Right ventricle myocardium superior (tissue), 1 donor: Measurements from ENCODE around the gene POMGNT2. TPM values are rescaled to one million over a fixed set of nuclear protein-coding genes. Genes with fewer than 3 reads are reported as not detected.

Experiments
- ATAC-seq: fragments of 200-7000 bp; cut with Tn5 transposase; one replicate; pipeline ENCODE4 v1.9.1; 2020; ENCODE audit warnings: mild to moderate bottlenecking; ENCODE audit not compliant: poor library complexity
- DNase-seq: peaks from one replicate; pipeline ENCODE4 v3.0.0-alpha.2; 2020
- intact Hi-C: fragments of 100-400 bp; cut with DNase I; formaldehyde crosslinking; loops from one replicate; pipeline ENCODE4 v1.11.2; 2022
- total RNA-seq: library from RNA; stranded (reverse); fragmentation: NEBNext Ultra II Directional; extraction: Animal tissue kit (Norgen Biotek cat#: 25700); gene quantifications from one replicate; pipeline ENCODE4 v1.2.1, GENCODE V29; 2021
- donor health status: DM: no; HTN: yes; CAD: no; lungs with severe emphysema.

Gene POMGNT2
- total RNA-seq, 1 donor from 2014 or later, result 20.2 TPM

DNA sequence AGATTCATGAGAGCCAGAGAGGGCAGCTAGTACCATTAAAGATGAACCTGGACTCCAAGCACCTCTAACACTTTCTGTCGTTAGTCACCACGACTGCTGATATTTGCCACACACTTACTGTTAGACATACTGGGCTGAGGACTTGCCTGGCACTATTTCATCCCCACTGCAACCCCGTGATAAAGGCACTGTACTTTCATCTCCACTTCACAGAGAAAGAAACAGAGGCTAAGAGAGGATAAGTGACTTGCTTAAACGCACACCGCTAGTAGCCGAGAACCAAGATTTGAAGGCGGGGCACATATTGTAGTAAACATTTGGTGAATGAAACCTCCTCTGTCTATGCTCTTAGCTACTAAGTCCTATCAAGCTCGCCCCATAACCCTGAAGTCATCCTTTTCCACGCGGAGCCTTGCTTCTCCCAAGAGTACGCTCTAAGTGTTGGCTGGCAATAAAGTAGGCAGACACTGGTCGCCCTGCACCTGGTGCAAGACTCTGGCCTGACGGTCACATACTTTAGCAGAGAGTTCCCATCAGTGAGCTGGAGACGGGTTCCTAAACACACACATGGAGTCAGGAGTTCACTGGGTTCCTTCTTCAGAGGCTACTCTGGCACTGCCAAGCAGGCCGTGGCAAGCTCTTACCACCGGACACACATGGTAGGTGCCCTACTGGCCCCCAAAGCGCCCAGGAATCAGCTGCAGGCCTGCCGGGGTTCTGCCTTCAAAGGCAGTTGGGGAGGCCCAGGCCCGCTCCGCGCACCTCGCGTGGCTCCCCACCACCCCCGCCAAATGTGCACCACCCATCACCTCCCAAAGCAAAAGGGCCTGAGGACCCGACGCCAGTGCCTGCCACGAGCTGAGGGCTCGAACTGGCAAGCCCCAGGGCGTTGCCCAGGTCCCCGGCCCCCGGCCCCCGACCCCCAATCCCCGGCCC is 951 bp downstream of the POMGNT2 start:
- DNase-seq, result peak; percentile 46
- peak; percentile 31 for ATAC-seq
- intact Hi-C loops, result no loop called here

DNA sequence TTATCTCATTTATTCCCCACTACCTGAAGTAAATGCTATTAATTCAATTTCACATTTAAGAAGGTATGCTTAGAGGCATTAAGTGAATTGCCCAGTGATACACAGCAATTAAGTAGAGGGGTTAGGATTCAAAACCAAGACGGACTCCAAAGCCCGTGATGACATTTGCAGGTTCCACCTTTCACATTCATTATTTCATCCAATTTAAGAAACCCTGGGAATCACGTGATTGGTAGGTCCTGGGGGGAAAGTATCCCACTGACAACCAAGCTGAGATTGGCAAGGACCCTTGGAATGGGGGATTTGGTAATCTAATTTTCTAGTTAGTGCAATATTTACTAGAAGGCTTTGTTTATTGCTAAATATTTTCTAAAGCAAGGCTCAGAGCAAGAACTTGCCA is 1.8 kb downstream of the POMGNT2 start:
- ATAC-seq (no peak), DNase-seq (no peak)
- intact Hi-C loops, result no loop called here

DNA sequence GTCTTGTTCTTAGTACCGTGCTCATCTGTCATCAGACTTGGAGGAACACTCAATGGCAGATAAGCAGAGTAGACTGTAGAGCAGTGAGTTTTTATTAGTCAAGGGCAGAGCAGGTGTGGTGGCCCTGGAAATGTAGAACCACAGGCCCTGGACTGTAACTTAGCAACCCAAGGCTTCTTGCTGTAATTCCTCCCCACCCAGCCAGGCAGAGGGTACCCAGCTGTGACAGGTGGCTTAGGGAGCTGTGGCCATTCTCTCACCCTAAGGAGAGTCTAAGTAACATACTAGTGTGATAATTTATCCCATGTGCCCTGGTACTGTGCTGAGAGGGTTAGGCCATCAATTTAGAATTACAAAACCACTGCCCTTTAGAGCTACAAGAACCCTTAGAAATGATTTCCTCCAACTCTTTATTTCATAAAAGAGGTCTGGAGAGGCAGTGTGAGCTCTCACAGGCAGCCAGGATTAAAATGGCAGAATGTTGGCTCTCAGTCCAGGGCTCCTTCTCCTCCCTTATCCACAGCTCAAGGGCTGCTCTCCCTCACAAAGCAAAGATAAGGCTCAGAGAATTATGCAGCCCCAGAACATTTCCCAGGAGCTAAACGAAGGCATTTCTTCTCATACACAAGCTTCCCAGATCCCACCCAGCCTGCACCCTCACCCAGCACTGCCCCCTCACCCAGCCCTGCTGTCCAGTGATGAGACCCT is 3.0 kb downstream of the POMGNT2 start:
- intact Hi-C loops, result no loop called here
- ATAC-seq (peak; percentile 47), DNase-seq (no peak)

DNA sequence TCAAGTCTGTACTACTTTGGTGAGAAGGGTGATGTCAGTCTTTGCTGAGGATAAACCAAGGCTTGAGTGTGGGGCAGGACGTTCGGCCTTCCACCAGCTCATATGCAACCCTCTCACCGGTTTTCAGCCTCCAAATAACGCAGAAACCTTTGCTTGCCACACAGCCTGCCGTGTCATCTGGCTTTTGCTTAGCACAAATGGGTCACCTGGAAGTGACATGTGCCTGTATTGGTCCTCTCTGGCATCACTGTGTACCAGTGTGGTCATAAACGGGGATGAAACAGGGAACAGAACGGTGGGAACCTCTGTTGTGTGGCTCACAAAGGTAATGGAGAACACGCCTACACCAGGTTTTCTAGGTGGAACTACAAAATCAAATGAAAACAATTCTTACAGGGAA is 7.1 kb downstream of the POMGNT2 start:
- intact Hi-C loops, result no loop called here
- DNase-seq (no peak), ATAC-seq (no peak)

DNA sequence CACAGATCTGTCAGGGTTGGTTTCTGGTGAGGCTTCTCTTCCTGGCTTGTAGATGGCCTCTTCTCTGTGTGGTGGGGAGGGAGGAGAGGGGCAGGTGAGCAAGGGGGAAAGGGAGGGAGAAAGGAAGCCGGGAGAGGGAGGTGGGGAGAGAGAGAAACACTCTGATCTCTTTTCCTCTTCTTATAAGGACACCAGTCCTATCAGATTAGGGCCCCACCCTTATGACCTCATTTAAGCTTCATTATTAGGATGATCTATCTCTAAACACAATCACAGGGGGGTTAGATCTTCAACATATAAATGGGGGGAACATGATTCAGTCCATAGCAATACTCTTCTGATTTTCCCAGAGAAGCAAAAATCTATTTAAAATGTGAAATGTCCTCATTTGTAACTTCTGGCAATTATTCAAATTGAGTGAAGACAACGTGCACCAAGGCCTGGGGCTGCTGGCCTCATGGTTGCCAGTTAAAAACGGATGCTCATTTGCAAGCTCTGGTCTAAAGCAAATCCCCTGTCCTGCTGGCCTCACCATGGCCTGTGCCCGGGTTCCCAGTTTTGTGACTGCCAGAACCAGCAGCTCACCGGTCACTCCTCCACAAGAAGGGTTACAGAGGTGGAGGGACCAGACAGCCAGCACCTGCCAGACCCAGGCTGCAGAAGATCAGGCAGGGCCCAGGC is 8.3 kb downstream of the POMGNT2 start:
- no peak for DNase-seq
- intact Hi-C loops, result no loop called here
- ATAC-seq, result no peak

DNA sequence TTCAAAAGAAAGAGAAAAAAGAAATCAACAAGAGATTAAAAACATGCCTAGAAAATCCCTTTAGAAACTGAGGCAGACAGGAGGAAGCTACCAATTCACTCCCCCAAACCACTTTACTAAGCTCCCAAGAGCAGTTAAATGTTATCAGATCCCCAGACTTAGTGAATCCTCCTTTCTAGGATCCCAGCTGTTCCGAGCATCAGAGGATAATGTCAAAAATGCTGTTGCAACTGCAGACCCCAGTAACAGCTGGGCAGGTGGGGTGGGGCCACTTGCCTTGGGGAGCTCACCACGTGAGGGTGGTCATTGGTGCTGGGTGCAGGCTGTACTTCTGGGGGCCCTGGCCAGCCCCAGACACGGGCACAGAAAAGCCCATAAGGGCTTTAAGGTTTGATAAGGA is 9.1 kb downstream of the POMGNT2 start:
- ATAC-seq (no peak), DNase-seq (no peak)
- intact Hi-C loops, result no loop called here

DNA sequence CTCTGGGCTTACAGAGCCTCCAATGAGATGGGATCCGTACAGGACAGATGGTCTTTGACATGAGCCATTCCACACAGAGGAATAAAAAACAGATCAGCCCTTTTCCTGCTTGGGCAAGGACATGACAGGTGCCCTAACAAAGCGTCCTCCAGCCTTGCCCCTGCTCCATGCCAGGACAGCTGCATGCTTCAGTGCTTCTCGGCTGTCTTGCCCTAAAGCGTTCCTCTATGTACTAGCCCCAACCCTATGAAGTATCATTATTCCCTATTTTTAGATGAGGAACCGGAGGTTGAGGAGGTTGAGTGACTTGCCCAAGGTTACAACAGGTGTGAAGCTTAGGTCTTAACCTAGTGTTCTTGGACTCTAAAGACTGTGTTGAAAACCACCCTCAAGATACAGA is 10.5 kb downstream of the POMGNT2 start:
- ATAC-seq, result no peak
- DNase-seq, result no peak
- intact Hi-C loops, result no loop called here

DNA sequence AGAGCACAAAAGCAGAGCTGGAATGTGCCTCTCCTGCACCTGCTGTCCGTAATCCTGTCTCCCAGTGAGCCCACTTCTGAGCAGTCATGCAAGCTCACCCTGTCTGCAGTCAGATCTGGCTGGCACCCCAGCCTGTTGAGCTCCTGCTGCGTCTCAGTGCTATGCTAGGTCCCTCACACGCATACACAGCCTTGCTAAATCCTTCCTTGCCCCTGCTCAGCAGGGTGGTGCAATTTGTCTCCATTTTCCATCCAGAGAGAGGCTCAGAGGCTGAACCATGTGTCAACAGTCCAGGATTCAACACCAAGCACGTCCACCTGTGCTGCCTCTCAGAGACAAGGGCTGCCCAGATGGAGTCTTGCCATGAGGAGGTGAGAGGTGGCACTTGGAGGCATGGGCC is 11.0 kb downstream of the POMGNT2 start:
- intact Hi-C loops, result no loop called here

DNA sequence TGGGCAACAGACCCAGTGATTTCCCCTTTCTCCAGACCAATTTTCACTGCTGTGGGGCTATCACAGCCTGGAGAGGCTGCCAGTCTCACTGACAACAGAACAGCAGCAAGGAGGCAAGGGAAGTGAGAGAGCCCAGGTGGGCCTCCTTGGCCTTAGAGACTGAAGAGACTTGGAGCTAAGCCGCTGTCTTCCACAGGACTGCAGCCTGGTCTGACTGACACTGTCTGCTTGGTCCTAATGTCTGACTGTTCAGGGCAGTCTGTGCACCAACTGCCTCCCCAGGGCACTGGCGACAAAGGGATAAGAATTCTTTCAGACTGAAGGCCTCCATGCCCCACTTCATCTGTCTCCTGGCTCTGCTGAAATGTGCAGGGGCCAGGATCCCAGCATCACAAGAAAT is 11.5 kb downstream of the POMGNT2 start:
- intact Hi-C loops, result no loop called here
- DNase-seq (no peak), ATAC-seq (no peak)

More for the DNA sequence above, 11.0 kb downstream of the POMGNT2 start:
- ATAC-seq (no peak), DNase-seq (no peak)

DNA sequence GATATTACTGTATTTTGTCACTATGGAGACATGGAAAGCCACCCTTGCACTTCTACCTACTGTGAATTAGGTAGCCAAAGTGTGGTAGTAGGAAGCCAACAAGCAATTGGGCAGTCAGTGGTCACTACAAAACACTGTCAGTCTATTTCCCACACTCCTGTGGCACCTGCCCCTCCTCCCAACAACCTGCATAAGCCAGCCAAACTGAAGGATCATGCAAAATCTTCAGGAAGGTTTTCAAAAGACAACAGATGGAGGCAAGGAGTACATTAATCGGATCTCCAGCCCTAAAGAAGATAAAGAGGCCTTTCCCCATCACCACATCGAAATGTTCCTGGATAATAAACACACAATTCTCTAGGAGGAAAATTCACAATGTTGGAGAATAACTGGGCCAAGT is 11.9 kb downstream of the POMGNT2 start:
- intact Hi-C loops, result no loop called here
- no peak for ATAC-seq
- DNase-seq, result no peak

DNA sequence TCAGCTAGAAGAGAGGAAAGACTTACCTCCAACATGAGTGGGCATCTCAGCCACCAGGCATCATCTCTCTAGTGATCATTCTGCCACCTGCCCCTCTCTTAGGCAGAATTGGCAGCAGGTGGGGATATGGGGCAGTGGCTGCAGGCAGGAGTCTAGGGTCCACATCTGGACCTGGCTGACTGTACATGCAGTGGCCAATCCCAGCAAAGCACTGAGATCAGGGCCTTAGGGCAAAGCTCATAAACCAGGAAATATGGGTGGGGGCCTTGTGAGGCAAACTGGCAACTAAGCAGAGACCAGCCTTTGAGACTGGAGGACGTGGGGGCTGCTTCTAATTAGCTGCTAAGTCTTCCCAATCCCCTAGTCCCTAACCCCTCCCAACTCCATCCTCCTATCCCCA is 12.9 kb downstream of the POMGNT2 start:
- intact Hi-C loops, result no loop called here
- no peak for DNase-seq
- no peak for ATAC-seq

DNA sequence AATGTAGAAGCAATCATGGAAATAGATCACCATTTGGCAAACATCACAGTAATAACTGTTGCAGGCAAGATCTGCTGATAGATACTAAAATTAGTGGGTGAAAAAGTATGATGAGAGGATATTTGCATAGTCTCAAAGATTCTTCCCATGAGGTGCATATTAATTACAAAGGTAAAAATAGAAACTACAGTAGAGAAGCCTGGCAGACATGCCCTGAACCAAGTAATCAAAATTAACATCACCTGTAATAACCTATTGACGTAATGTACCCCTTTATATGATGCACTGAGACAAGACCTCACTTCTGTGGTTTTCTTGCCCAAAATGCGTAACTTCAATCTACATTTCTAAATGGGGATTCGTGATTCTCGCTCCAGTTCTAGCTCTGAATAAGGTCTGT is 14.4 kb downstream of the POMGNT2 start:
- ATAC-seq (no peak), DNase-seq (no peak)
- intact Hi-C loops, result no loop called here

DNA sequence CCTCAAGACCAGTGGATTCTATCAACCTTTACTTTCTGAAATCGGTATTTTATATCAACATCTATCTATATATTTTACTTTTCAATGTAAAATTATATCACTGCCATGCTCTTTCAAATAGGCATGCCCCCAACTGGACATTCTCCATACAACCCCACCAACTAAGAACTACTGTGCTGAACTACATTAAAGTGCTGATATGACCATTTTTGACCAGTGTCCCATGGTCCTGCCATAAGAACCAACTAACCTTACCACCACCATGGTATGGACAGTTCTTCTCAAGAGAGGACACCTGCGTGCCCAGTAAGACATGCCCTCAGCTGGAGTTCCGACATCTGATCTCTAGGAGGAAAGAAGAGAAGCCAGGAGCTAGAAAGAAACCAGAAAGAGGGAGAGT is 15.6 kb downstream of the POMGNT2 start:
- no peak for DNase-seq
- intact Hi-C loops, result no loop called here
- ATAC-seq, result no peak

DNA sequence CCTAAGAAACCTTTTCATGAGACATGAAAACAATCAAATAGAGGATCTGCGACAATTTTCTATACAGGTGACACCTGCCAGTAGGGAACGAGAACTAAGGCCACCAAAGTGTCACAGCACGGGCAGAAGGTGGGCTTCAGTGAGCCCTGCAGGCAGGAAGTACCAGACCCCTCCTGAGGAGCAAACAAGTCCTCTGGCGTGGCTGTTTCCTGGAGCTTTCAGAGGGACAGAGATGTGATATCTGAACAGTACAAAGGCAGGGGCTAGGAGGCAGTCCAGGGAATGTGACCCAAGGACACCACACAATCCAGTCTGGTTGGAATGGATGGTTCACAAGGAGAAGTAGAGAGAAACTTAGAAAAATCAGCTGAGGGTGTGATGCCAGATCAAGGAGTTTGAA is 16.8 kb downstream of the POMGNT2 start:
- ATAC-seq, result no peak
- intact Hi-C loops, result no loop called here
- DNase-seq, result no peak

DNA sequence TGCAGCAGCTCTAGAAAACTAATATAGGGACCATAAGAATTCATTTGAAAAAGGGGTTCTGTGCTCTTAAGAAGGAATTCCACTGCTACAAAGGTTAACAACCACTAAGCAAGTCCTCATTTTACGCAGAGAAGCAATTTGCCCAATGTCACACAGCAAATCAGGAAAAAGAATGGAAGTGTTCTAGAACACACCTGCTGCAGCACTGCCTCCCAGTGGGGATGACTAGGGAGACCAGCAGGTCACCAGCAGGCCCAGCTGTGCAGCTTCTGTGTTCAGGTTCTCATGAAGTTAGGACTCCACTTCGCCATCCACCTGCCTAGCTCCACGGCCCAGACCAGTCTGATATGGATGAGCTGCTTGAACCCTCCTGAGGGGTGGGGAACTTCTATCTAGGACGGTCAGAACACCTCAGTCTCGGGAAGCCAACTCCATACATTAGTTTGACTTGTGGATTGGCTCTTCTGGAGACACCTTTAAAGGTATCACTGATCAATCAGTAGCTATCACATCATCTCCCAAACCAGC is 18.6 kb downstream of the POMGNT2 start:
- intact Hi-C loops, result no loop called here
- ATAC-seq, result no peak
- DNase-seq, result no peak

DNA sequence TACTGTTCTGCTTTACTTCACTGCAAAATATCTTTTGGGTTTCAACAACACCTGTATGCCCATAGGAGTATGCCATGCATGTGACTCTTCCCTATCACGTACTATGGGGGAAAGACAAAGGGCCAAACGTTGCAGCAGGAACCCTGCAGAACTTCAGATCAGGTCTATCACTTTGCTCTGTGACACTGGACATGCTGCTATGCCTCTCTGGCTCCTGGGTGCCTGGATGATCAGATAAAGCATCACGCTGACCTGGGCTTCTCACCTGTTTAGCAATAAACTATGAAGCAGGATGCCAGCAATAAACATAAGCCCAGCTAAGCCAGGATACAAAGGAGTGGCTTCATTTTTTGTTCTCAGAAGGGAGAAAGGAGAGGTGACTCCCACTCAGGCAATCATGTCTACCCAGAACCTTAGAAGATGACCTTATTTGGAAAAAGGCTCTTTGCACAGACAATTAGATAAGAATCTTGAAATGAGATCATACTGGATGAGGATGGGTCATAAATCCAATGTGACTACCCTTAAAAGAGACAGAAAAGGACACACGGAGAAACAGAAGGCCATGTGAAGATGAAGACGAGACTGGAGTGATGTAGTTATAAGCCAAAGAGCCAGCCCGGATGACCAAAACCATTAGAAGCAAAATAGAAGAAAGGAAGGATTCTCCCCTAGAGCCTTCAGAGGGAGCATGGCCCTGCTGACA is 19.3 kb downstream of the POMGNT2 start:
- DNase-seq (no peak), ATAC-seq (no peak)
- intact Hi-C loops, result no loop called here

DNA sequence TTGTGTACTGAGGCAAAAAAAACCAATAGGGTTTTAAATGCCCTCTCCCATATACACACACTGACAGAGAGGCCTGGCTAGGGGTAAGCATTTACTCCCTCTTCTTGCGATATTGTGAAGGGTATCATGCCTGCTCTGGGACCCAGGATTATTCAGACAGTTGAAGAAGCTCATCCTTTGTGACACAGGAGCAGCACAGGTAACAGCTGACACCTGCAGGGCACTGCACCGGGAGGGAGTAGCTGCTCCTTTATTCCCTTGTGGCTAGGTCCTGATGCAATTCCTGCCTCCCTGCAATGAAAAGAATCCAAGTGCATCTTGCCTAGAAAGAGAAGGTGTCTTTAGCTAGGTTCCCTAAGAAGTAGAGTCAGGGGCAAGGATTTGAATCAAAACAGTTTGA is 23.4 kb downstream of the POMGNT2 start:
- DNase-seq (no peak), ATAC-seq (no peak)
- intact Hi-C loops, result no loop called here

DNA sequence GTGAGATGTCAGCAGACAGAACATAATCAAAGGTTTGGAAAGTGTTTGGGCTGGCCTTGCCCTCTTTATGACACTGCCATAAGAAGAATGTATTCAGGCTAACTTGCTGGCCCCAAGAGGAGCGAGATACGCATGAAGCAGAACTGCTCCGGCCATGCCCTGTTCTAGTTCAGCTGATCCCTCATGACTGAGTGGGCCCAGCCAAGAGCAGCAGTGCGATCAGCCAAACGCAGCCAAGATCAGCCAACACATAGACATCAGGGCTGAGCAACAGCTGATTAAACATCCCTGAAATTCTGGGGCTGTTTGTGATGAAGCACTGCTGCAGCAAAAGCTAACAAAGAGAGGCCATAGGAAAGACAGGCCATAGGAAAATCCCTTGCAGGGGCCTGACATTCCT is 24.1 kb downstream of the POMGNT2 start:
- ATAC-seq (no peak), DNase-seq (no peak)
- intact Hi-C loops, result no loop called here
